OCI-LY3 (cell line): ENCODE results near the gene KCNMA1.

Source experiments
- CTCF ChIP-seq: fragments of 200-600, 300-600 bp; sonication (generic); IDR thresholded peaks from 2 replicates; pipeline ENCODE4 v1.5.1; 2014; ENCODE audit warnings: antibody characterized with exemption, low read length, low read depth
- EZH2phosphoT487 ChIP-seq: fragments of 200-600 bp; shearing (Covaris generic); IDR thresholded peaks from 2 replicates; pipeline ENCODE4 v1.6.1; 2018; ENCODE audit warnings: antibody characterized with exemption, mixed run types, low read depth

DNA sequence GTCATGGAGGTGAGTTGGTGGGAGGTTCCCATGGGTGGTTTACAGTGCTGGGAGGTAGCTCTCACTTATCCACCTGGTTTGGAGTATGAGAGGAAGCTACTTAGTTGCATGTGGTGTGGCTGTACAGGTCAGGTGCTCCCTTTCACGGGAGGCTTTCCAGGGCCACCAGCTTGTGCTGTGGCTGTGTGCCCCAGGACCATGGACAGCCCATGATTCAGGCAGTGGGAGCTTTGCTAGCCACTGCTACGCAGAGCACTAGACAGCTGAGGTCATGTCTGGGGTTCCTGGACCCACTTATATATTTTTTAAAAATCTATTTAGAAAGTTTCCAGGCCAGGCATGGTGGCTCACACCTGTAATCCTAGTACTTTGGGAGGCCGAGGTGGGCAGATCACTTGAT lies 42.5 kb upstream of the KCNMA1 start:
- no peak for TF ChIP-seq CTCF
- TF ChIP-seq EZH2phosphoT487 = no peak
